Measurements from ENCODE around the gene GLB1L.
"Not testable (repeated sequence)": the region's sequence is repeated elsewhere in the genome, so short reads cannot be mapped to it uniquely, and the experiment has no call there.

The GLB1L gene

GRCh38 chr2:219245148-219245898 lies at the start of gene GLB1L, which contains the start of gene STK16:
Gene GLB1L (minus strand): TSS chr2:219245444. CDS start chr2:219243573, 1,871 bp downstream.
Gene STK16 (plus strand): TSS chr2:219245479. CDS start chr2:219246000, 521 bp downstream.
- DNase-seq (ENCODE audit: low spot score in 2 of 2) (peak; percentile 93 to 98), ATAC-seq (peak; percentile 80)
- H3K27ac Mint-ChIP-seq, result peak within 1 kb of the TSS; percentile 93
- no peaks in the 10 kb centered on the region for H3K9me3 Mint-ChIP-seq
- peak within 1 kb of the TSS; percentile 68 for H3K4me3 Mint-ChIP-seq
- peaks cover 51% of the 10 kb centered on the region for H3K4me1 Mint-ChIP-seq
- peaks cover 51% of the 10 kb centered on the region for H3K36me3 Mint-ChIP-seq

GRCh38 chr2:219294356-219295351 lies 49.4 kb upstream of the GLB1L start:
- Mint-ChIP-seq H3K4me1 (peaks cover 26% of the 10 kb centered on the region), H3K9me3 (no peaks in the 10 kb centered on the region), H3K36me3 (peaks cover 7% of the 10 kb centered on the region), H3K27ac (peak overlapping the region; percentile 70), H3K4me3 (peak overlapping the region; percentile 68)
- ATAC-seq, result peak; percentile 89
- peak; percentile 91 to 92 for DNase-seq (ENCODE audit: low spot score in 2 of 2)

GRCh38 chr2:219293736-219294231 lies 48.5 kb upstream of the GLB1L start:
- Mint-ChIP-seq H3K36me3 (peaks cover 2% of the 10 kb centered on the region), H3K27ac (peak overlapping the region; percentile 70), H3K4me1 (peaks cover 26% of the 10 kb centered on the region), H3K9me3 (no peaks in the 10 kb centered on the region), H3K4me3 (peak overlapping the region; percentile 68)
- DNase-seq (ENCODE audit: low spot score in 2 of 2), result no peak
- no peak for ATAC-seq

GRCh38 chr2:219292616-219293015 lies 47.4 kb upstream of the GLB1L start:
- Mint-ChIP-seq H3K4me1 (peaks cover 20% of the 10 kb centered on the region), H3K36me3 (no peaks in the 10 kb centered on the region), H3K4me3 (no peak overlapping the region), H3K27ac (no peak overlapping the region), H3K9me3 (no peaks in the 10 kb centered on the region)
- no peak for ATAC-seq
- DNase-seq (ENCODE audit: low spot score in 2 of 2), result no peak

GRCh38 chr2:219291910-219292490 lies 46.8 kb upstream of the GLB1L start:
- Mint-ChIP-seq H3K4me1 (peaks cover 20% of the 10 kb centered on the region), H3K9me3 (no peaks in the 10 kb centered on the region), H3K27ac (no peak overlapping the region), H3K36me3 (no peaks in the 10 kb centered on the region), H3K4me3 (no peak overlapping the region)
- DNase-seq (ENCODE audit: low spot score in 2 of 2) (no peak), ATAC-seq (no peak)

- DNase-seq (ENCODE audit: low spot score in 2 of 2) (no peak), ATAC-seq (no peak)
- Mint-ChIP-seq H3K27ac (no peak overlapping the region), H3K4me3 (no peak overlapping the region), H3K36me3 (no peaks in the 10 kb centered on the region), H3K4me1 (peaks cover 24% of the 10 kb centered on the region), H3K9me3 (no peaks in the 10 kb centered on the region)
Observed at GRCh38 chr2:219291394-219291793, 46.1 kb upstream of the GLB1L start.

GRCh38 chr2:219290381-219291171 lies 45.3 kb upstream of the GLB1L start:
- no peaks in the 10 kb centered on the region for H3K9me3 Mint-ChIP-seq
- no peak for ATAC-seq
- peaks cover 5% of the 10 kb centered on the region for H3K36me3 Mint-ChIP-seq
- DNase-seq (ENCODE audit: low spot score in 2 of 2), result no peak
- peaks cover 26% of the 10 kb centered on the region for H3K4me1 Mint-ChIP-seq
- H3K4me3 Mint-ChIP-seq, result no peak overlapping the region
- H3K27ac Mint-ChIP-seq, result no peak overlapping the region

GRCh38 chr2:219289537-219290361 lies 44.5 kb upstream of the GLB1L start:
- DNase-seq (ENCODE audit: low spot score in 2 of 2) (no peak), ATAC-seq (no peak)
- H3K4me3 Mint-ChIP-seq, result no peak overlapping the region
- peaks cover 25% of the 10 kb centered on the region for H3K4me1 Mint-ChIP-seq
- H3K27ac Mint-ChIP-seq, result no peak overlapping the region
- H3K9me3 Mint-ChIP-seq, result no peaks in the 10 kb centered on the region
- peaks cover 13% of the 10 kb centered on the region for H3K36me3 Mint-ChIP-seq

- H3K9me3 Mint-ChIP-seq, result no peaks in the 10 kb centered on the region
- H3K36me3 Mint-ChIP-seq, result peaks cover 19% of the 10 kb centered on the region
- ATAC-seq, result no peak
- no peak for DNase-seq (ENCODE audit: low spot score in 2 of 2)
- H3K27ac Mint-ChIP-seq, result no peak overlapping the region
- no peak overlapping the region for H3K4me3 Mint-ChIP-seq
- H3K4me1 Mint-ChIP-seq, result peaks cover 20% of the 10 kb centered on the region
Observed at GRCh38 chr2:219289195-219289536, 43.9 kb upstream of the GLB1L start.

- H3K27ac Mint-ChIP-seq, result peak overlapping the region; percentile 64
- H3K4me1 Mint-ChIP-seq, result peaks cover 28% of the 10 kb centered on the region
- no peak overlapping the region for H3K4me3 Mint-ChIP-seq
- ATAC-seq, result no peak
- H3K9me3 Mint-ChIP-seq, result no peaks in the 10 kb centered on the region
- DNase-seq (ENCODE audit: low spot score in 2 of 2), result no peak
- peaks cover 33% of the 10 kb centered on the region for H3K36me3 Mint-ChIP-seq
Observed at GRCh38 chr2:219287580-219288265, 42.5 kb upstream of the GLB1L start.

- H3K9me3 Mint-ChIP-seq, result not testable (repeated sequence)
Observed at GRCh38 chr2:219287116-219287440, 41.8 kb upstream of the GLB1L start.

GRCh38 chr2:219286436-219287115 lies 41.3 kb upstream of the GLB1L start:
- peaks cover 45% of the 10 kb centered on the region for H3K36me3 Mint-ChIP-seq
- DNase-seq (ENCODE audit: low spot score in 2 of 2) (no peak), ATAC-seq (no peak)
- H3K4me1 Mint-ChIP-seq, result peaks cover 31% of the 10 kb centered on the region
- H3K9me3 Mint-ChIP-seq, result no peaks in the 10 kb centered on the region
- peak overlapping the region; percentile 81 for H3K27ac Mint-ChIP-seq
- no peak overlapping the region for H3K4me3 Mint-ChIP-seq

More at GRCh38 chr2:219287116-219287440, 41.8 kb upstream of the GLB1L start:
- H3K27ac Mint-ChIP-seq, result peak overlapping the region; percentile 64
- H3K4me3 Mint-ChIP-seq; DNase-seq (ENCODE audit: low spot score in 2 of 2); ATAC-seq: not testable (repeated sequence)
- H3K4me1 Mint-ChIP-seq, result peaks cover 30% of the 10 kb centered on the region
- H3K36me3 Mint-ChIP-seq, result peaks cover 40% of the 10 kb centered on the region

GRCh38 chr2:219285894-219286425 lies 40.7 kb upstream of the GLB1L start:
- peak overlapping the region; percentile 81 for H3K27ac Mint-ChIP-seq
- peaks cover 51% of the 10 kb centered on the region for H3K36me3 Mint-ChIP-seq
- H3K4me3 Mint-ChIP-seq, result no peak overlapping the region
- ATAC-seq, result no peak
- peaks cover 38% of the 10 kb centered on the region for H3K4me1 Mint-ChIP-seq
- DNase-seq (ENCODE audit: low spot score in 2 of 2), result no peak
- H3K9me3 Mint-ChIP-seq, result no peaks in the 10 kb centered on the region
